Measurements from ENCODE around the gene USP54. TPM values are rescaled to one million over a fixed set of nuclear protein-coding genes. Genes with fewer than 3 reads are reported as not detected.
"Not testable (repeated sequence)": the region's sequence is repeated elsewhere in the genome, so short reads cannot be mapped to it uniquely, and the experiment has no call there.

Gene USP54
- total RNA-seq, 2 donors from 2014 or later, result 70.8 to 151 TPM

DNA sequence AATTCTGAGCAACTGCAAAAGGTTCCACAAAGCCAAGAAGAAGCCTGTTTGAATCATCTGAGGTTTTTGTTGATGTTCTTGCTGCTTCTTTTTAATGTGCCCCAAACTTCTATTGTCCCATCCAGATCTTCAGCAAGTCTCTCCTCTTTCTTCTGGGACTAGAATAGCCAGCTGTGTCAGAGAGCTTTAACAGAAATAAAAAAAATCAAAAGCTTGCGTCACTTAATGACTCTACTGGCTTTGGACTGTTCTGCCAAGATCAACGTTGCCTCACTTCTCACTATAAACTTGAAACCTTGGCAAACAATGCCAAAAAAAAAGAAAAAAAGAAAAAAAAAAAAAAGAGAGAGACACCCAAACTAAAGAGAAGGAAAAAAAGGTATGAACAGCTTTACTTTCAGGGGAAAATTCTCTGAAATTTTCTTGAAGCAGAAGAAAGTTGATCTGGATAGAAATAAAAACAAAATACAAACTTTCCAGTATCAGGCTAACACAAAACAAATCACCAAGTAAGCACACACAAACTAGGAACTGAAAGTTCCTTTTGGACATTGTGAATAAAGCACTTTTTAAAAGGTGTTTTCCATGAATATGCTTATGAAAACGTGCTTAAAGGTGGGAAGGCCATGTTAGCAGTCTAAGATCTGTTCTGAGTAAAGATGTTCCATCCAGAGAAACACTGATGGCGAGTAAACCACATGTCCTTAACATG is 14.8 kb downstream of the USP54 start:
- Histone ChIP-seq H3K9me3 (no peaks in the 10 kb centered on the region), H3K27ac (peak overlapping the region; percentile 72), H3K9ac (ENCODE audit: low read depth in 2 of 2, low read length in 2 of 2) (peak overlapping the region in 1 of 2 donors; percentile 75), H3K27me3 (no peaks in the 10 kb centered on the region), H3K4me1 (no peaks in the 10 kb centered on the region), H3K4me3 (peak overlapping the region; percentile 19), H3K36me3 (no peaks in the 10 kb centered on the region)
- DNase-seq, result no peak
- TF ChIP-seq CTCF (IDR thresholded peaks at IDR 0.05), result no peak
- intact Hi-C loops (cut with DNase I), result no loop called here

- H3K36me3 ChIP-seq; H3K27me3 ChIP-seq; H3K4me3 ChIP-seq; H3K27ac ChIP-seq; intact Hi-C loops (cut with DNase I); H3K9me3 ChIP-seq; H3K9ac ChIP-seq (ENCODE audit: low read depth in 2 of 2, low read length in 2 of 2); H3K4me1 ChIP-seq; DNase-seq: not testable (repeated sequence)
These were observed 24.1 kb downstream of the USP54 start for GRCh38 chr10:73567025-73567424.

GRCh38 chr10:73561192-73561591 is 29.9 kb downstream of the USP54 start:
- Histone ChIP-seq H3K27ac (no peak overlapping the region), H3K36me3 (no peaks in the 10 kb centered on the region), H3K9me3 (no peaks in the 10 kb centered on the region), H3K4me3 (no peak overlapping the region), H3K27me3 (no peaks in the 10 kb centered on the region), H3K9ac (ENCODE audit: low read depth in 2 of 2, low read length in 2 of 2) (no peak overlapping the region), H3K4me1 (no peaks in the 10 kb centered on the region)
- intact Hi-C loops (cut with DNase I), result no loop called here
- TF ChIP-seq CTCF (IDR thresholded peaks at IDR 0.05), result no peak
- DNase-seq, result no peak

- no peaks in the 10 kb centered on the region for H3K4me1 ChIP-seq
- no peaks in the 10 kb centered on the region for H3K36me3 ChIP-seq
- no peak overlapping the region for H3K9ac ChIP-seq (ENCODE audit: low read depth in 2 of 2, low read length in 2 of 2)
- no peak overlapping the region for H3K4me3 ChIP-seq
- no peak for TF ChIP-seq CTCF (IDR thresholded peaks at IDR 0.05)
- no peak for DNase-seq
- no peaks in the 10 kb centered on the region for H3K27me3 ChIP-seq
- no peaks in the 10 kb centered on the region for H3K9me3 ChIP-seq
- intact Hi-C loops (cut with DNase I), result no loop called here
- H3K27ac ChIP-seq, result no peak overlapping the region
These were observed 31.6 kb downstream of the USP54 start for GRCh38 chr10:73559590-73559989.

- no peak overlapping the region for H3K4me3 ChIP-seq
- H3K27me3 ChIP-seq, result no peaks in the 10 kb centered on the region
- H3K27ac ChIP-seq, result no peak overlapping the region
- no peak for DNase-seq
- no peaks in the 10 kb centered on the region for H3K36me3 ChIP-seq
- no peak overlapping the region for H3K9ac ChIP-seq (ENCODE audit: low read depth in 2 of 2, low read length in 2 of 2)
- no peak for TF ChIP-seq CTCF (IDR thresholded peaks at IDR 0.05)
- intact Hi-C loops (cut with DNase I), result no loop called here
- H3K4me1 ChIP-seq, result no peaks in the 10 kb centered on the region
- H3K9me3 ChIP-seq, result no peaks in the 10 kb centered on the region
These were observed 34.3 kb downstream of the USP54 start for GRCh38 chr10:73556855-73557254.

DNA sequence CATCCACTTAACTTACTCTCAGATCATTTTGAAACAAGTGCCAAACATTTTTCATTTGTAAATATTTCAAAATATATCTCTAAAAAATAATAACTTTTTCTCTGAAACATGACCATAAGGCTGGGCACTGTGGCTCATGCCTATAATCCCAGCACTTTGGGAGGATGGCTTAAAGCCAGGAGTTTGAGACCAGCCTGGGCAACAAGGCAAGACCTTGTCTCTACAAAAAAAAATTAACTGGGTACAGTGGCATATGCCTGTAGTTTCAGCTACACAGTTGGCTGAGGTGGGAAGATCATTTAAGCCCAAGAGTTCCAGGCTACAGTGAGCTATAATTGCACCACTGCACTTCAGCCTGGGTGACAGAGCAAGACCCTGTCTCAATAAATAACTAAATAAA is 36.4 kb downstream of the USP54 start:
- Histone ChIP-seq H3K27ac (no peak overlapping the region), H3K4me1 (no peaks in the 10 kb centered on the region), H3K4me3 (no peak overlapping the region), H3K36me3 (no peaks in the 10 kb centered on the region), H3K9ac (ENCODE audit: low read depth in 2 of 2, low read length in 2 of 2) (no peak overlapping the region), H3K9me3 (no peaks in the 10 kb centered on the region), H3K27me3 (no peaks in the 10 kb centered on the region)
- intact Hi-C loops (cut with DNase I), result no loop called here
- DNase-seq, result no peak
- no peak for TF ChIP-seq CTCF (IDR thresholded peaks at IDR 0.05)

All from colonic mucosa (tissue), 4 donors.